C4-2B (cell line): Measurements from ENCODE around the gene CAAP1.

Experiments used
- ZFX ChIP-seq: fragments of 450-650 bp; IDR thresholded peaks from 2 replicates; pipeline ENCODE4 v1.6.1; 2017
- TF ChIP-seq, protein P1 (sequence below): fragments of 450-650 bp; conservative IDR thresholded peaks from 2 replicates; pipeline ENCODE4 v1.5.1; 2017; ENCODE audit warnings: mild to moderate bottlenecking

DNA sequence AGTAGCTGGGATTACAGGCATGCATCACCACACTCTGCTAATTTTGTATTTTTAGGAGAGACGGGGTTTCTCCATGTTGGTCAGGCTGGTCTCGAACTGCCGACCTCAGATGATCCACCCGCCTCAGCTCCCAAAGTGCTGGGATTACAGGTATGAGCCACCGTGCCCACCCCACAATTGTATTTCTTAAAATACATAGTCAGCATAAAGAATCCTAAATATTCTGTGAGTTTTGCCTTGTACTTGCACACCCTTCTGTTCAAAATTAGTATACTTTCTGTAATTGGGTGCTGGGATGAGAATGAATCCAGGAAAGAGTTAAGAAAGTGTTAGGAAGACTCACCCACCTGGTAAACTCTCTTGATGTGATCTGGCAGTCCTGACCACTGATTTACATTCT lies 101.3 kb downstream of the CAAP1 start:
- TF ChIP-seq, protein P1, sequence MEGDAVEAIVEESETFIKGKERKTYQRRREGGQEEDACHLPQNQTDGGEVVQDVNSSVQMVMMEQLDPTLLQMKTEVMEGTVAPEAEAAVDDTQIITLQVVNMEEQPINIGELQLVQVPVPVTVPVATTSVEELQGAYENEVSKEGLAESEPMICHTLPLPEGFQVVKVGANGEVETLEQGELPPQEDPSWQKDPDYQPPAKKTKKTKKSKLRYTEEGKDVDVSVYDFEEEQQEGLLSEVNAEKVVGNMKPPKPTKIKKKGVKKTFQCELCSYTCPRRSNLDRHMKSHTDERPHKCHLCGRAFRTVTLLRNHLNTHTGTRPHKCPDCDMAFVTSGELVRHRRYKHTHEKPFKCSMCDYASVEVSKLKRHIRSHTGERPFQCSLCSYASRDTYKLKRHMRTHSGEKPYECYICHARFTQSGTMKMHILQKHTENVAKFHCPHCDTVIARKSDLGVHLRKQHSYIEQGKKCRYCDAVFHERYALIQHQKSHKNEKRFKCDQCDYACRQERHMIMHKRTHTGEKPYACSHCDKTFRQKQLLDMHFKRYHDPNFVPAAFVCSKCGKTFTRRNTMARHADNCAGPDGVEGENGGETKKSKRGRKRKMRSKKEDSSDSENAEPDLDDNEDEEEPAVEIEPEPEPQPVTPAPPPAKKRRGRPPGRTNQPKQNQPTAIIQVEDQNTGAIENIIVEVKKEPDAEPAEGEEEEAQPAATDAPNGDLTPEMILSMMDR = no peak
- TF ChIP-seq ZFX = no peak
